GM12872 (cell line): Measurements from ENCODE around the gene SLC10A7.

Experiments used
- TF ChIP-seq, protein P1 (sequence below): IDR thresholded peaks from 3 replicates; pipeline ENCODE4 v1.5.1; 2011; ENCODE audit warnings: low read depth, mild to moderate bottlenecking, low read length, moderate library complexity; ENCODE audit not compliant: insufficient read depth

Gene SLC10A7

GRCh38 chr4:146511381-146511780 is 10.4 kb downstream of the SLC10A7 start:
- TF ChIP-seq, protein P1, sequence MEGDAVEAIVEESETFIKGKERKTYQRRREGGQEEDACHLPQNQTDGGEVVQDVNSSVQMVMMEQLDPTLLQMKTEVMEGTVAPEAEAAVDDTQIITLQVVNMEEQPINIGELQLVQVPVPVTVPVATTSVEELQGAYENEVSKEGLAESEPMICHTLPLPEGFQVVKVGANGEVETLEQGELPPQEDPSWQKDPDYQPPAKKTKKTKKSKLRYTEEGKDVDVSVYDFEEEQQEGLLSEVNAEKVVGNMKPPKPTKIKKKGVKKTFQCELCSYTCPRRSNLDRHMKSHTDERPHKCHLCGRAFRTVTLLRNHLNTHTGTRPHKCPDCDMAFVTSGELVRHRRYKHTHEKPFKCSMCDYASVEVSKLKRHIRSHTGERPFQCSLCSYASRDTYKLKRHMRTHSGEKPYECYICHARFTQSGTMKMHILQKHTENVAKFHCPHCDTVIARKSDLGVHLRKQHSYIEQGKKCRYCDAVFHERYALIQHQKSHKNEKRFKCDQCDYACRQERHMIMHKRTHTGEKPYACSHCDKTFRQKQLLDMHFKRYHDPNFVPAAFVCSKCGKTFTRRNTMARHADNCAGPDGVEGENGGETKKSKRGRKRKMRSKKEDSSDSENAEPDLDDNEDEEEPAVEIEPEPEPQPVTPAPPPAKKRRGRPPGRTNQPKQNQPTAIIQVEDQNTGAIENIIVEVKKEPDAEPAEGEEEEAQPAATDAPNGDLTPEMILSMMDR: no peak

GRCh38 chr4:146510942-146511341 is 10.8 kb downstream of the SLC10A7 start:
- TF ChIP-seq, protein P1: no peak

- TF ChIP-seq, protein P1: no peak
Observed at GRCh38 chr4:146508229-146508939, 13.4 kb downstream of the SLC10A7 start.

DNA sequence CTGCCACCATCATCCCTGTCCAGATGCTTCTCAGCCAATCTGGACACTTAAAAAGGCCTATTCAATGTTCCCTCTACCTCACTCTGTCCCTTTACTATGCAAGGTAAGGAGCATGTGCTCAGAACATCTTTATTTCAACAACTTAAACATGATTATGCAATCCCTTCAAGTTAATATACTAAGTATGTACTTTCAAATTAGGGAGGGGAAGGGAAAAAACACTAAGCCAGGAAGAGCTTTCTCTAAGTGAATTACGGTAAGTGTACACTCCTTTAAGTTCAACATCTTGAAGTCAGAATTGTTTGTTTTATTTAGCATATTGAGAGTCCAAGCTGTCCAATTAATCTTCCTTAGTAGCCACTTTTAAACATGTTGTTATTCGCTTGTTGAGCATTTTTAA is 14.1 kb downstream of the SLC10A7 start:
- TF ChIP-seq, protein P1: no peak

DNA sequence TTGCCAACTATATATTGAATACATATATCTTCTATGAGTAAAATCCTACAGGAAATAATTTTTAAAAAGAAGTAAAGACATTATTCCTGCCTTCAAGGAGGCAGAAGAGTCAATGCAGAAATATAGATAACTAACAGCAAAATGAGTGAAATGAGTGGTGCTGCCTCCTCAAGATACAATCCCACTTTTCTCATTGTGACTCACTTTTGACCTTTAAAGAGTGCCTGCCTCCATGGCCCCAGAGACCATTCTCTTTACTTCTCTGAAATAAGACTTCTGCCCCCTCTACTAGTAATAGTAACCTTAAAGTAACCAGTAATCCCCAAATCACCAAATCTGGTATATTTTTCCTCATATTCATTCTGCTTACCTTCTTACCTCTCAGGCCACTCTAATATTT is 15.5 kb downstream of the SLC10A7 start:
- TF ChIP-seq, protein P1: no peak

- TF ChIP-seq, protein P1: no peak
Observed at GRCh38 chr4:146500216-146500615, 21.5 kb downstream of the SLC10A7 start.

- TF ChIP-seq, protein P1: no peak
Observed at GRCh38 chr4:146498291-146498690, 23.4 kb downstream of the SLC10A7 start.
